HUES48 (cell line): ENCODE results near the gene TCHP.
"Not testable (repeated sequence)": the region's sequence is repeated elsewhere in the genome, so short reads cannot be mapped to it uniquely, and the experiment has no call there.

Experiments used
- H3K27ac ChIP-seq: one replicate; pipeline ENCODE4 v1.7.0; 2013; ENCODE audit warnings: low read depth, low read length, inconsistent platforms
- H3K27me3 ChIP-seq: 2 replicates; pipeline ENCODE4 v1.6.1; 2013; ENCODE audit warnings: mild to moderate bottlenecking, low read length; ENCODE audit not compliant: control insufficient read depth, insufficient read depth
- H3K36me3 ChIP-seq: 2 replicates; pipeline ENCODE4 v1.6.1; 2013; ENCODE audit warnings: low read length; ENCODE audit not compliant: control insufficient read depth, insufficient read depth
- H3K4me1 ChIP-seq: 2 replicates; pipeline ENCODE4 v1.6.1; 2013; ENCODE audit warnings: mild to moderate bottlenecking, low read length; ENCODE audit not compliant: control insufficient read depth, insufficient read depth
- H3K4me3 ChIP-seq: 2 replicates; pipeline ENCODE4 v1.5.1; 2013; ENCODE audit warnings: mild to moderate bottlenecking, low read depth, low read length
- H3K9ac ChIP-seq: 2 replicates; pipeline ENCODE4 v1.6.1; 2013; ENCODE audit warnings: mild to moderate bottlenecking, low read depth, low read length, moderate library complexity
- H3K9me3 ChIP-seq: 2 replicates; pipeline ENCODE4 v1.6.1; 2013; ENCODE audit warnings: low read length; ENCODE audit not compliant: control insufficient read depth, insufficient read depth

Gene TCHP

GRCh38 chr12:109880043-109880931 is 19.8 kb upstream of the TCHP start, which contains the start of gene GLTP:
GLTP (minus strand) TSS chr12:109880541; CDS start chr12:109880374, 167 bp downstream.
- Histone ChIP-seq H3K27me3 (0 out of 2 replicates have a peak, but pooled peaks cover 5% of the 10 kb centered on the region), H3K27ac (peak within 1 kb of the TSS; percentile 87), H3K4me3 (peak within 1 kb of the TSS; percentile 75), H3K9me3 (no peaks in the 10 kb centered on the region), H3K4me1 (peaks cover 38% of the 10 kb centered on the region), H3K9ac (peak within 1 kb of the TSS; percentile 70), H3K36me3 (no peaks in the 10 kb centered on the region)

GRCh38 chr12:109880938-109881337 is 19.1 kb upstream of the TCHP start:
- no peaks in the 10 kb centered on the region for H3K9me3 ChIP-seq
- H3K36me3 ChIP-seq: no peaks in the 10 kb centered on the region
- peaks cover 38% of the 10 kb centered on the region for H3K4me1 ChIP-seq
- peak overlapping the region; percentile 70 for H3K9ac ChIP-seq
- H3K4me3 ChIP-seq: peak overlapping the region; percentile 75
- H3K27me3 ChIP-seq: 0 out of 2 replicates have a peak, but pooled peaks cover 5% of the 10 kb centered on the region
- peak overlapping the region; percentile 87 for H3K27ac ChIP-seq

- H3K27ac ChIP-seq: peak overlapping the region; percentile 87
Measured at GRCh38 chr12:109881752-109882151, 18.3 kb upstream of the TCHP start.

DNA sequence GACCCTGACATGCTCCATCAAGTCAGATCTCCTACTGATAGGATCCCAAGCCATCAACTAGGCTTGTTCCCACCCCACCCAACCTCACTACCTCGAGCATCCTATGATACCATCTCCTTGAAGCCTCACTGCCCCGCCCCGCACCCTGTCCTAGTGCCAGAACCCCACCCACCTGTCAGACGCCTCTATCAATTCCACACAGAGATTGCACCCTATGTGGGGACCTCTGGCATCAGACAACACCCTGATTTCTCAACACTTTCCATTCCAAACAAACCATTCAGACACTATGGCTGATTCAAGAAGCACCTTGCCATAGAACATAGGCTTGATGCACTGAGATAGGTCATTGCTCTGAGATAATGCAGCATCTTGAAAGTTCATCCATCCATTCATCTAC is 16.6 kb upstream of the TCHP start:
- Histone ChIP-seq H3K27me3 (peaks cover 10% of the 10 kb centered on the region; the same call in 1 of the 2 replicates), H3K9ac (no peak overlapping the region), H3K27ac (no peak overlapping the region), H3K4me1 (peaks cover 26% of the 10 kb centered on the region), H3K9me3 (no peaks in the 10 kb centered on the region), H3K36me3 (no peaks in the 10 kb centered on the region), H3K4me3 (no peak overlapping the region)

More at GRCh38 chr12:109881752-109882151, 18.3 kb upstream of the TCHP start:
- H3K9ac ChIP-seq: no peak overlapping the region
- H3K4me1 ChIP-seq: peaks cover 38% of the 10 kb centered on the region
- 0 out of 2 replicates have a peak, but pooled peaks cover 5% of the 10 kb centered on the region for H3K27me3 ChIP-seq
- no peaks in the 10 kb centered on the region for H3K36me3 ChIP-seq
- no peaks in the 10 kb centered on the region for H3K9me3 ChIP-seq
- H3K4me3 ChIP-seq: 0 out of 2 replicates have a peak overlapping the region, but pooled peaks have one; percentile 75

DNA sequence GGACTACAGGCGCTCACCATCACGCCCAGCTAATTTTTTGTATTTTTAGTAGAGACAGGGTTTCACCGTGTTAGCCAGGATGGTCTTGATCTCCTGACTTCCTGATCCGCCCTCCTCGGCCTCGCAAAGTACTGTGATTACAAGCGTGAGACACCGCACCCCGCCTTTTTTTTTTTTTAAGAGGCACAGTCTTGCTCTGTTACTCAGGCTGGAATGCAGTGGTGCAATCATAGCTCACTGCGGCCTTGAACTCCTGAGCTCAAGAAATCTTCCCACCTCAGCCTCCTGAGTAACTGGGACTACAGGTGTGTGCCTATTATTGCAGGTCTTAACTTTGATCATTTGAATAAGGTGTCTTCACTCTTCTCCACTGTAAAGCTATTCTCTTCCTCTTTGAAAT is 14.5 kb upstream of the TCHP start:
- Histone ChIP-seq H3K9me3 (no peaks in the 10 kb centered on the region), H3K4me1 (peaks cover 18% of the 10 kb centered on the region), H3K27me3 (peaks cover 5% of the 10 kb centered on the region; the same call in 1 of the 2 replicates), H3K9ac (no peak overlapping the region), H3K36me3 (no peaks in the 10 kb centered on the region), H3K4me3 (no peak overlapping the region), H3K27ac (no peak overlapping the region)

- Histone ChIP-seq H3K27ac (no peak overlapping the region), H3K4me1 (0 out of 2 replicates have a peak, but pooled peaks cover 5% of the 10 kb centered on the region), H3K9me3 (no peaks in the 10 kb centered on the region), H3K36me3 (no peaks in the 10 kb centered on the region), H3K4me3 (no peak overlapping the region), H3K27me3 (peaks cover 15% of the 10 kb centered on the region), H3K9ac (no peak overlapping the region)
Measured at GRCh38 chr12:109888179-109889020, 11.7 kb upstream of the TCHP start.

GRCh38 chr12:109890620-109891170 is 9.4 kb upstream of the TCHP start:
- H3K27me3 ChIP-seq: peaks cover 26% of the 10 kb centered on the region
- H3K4me1 ChIP-seq: 0 out of 2 replicates have a peak, but pooled peaks cover 5% of the 10 kb centered on the region
- H3K9me3 ChIP-seq: no peaks in the 10 kb centered on the region
- no peak overlapping the region for H3K27ac ChIP-seq
- H3K9ac ChIP-seq: no peak overlapping the region
- H3K36me3 ChIP-seq: no peaks in the 10 kb centered on the region
- no peak overlapping the region for H3K4me3 ChIP-seq

- H3K9ac ChIP-seq, H3K27ac ChIP-seq, H3K36me3 ChIP-seq, H3K4me1 ChIP-seq, H3K4me3 ChIP-seq, H3K9me3 ChIP-seq: not testable (repeated sequence)
- peaks cover 34% of the 10 kb centered on the region for H3K27me3 ChIP-seq
Measured at GRCh38 chr12:109891731-109892130, 8.3 kb upstream of the TCHP start.

DNA sequence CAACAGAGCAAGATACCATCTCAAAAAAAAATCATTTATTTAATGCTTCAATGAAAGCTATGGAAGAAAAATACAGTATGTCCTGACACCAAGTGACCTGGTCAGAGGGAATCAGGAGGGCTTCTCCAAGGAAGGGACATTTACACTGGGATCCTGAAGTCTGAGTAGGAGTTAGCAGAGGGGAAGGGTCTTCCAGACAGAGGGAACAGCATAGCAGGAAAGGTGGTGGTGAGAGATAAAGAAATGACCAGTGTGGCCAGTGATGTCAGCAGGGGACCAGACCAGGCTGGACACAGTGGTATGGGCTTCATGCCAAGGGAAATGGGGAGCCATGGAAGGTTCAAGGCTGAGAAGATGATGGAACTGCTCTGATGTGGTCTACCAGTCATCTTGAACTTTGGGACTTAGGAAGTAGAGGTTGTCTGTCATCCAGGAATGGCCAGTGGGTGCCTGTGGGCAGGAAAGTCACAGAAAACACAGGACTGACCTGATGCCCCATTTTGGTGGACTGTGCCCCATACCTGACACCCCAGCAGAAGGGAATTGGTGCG is 7.8 kb upstream of the TCHP start:
- H3K36me3 ChIP-seq: no peaks in the 10 kb centered on the region
- no peak overlapping the region for H3K27ac ChIP-seq
- H3K9me3 ChIP-seq: no peaks in the 10 kb centered on the region
- no peak overlapping the region for H3K4me3 ChIP-seq
- 0 out of 2 replicates have a peak, but pooled peaks cover 5% of the 10 kb centered on the region for H3K4me1 ChIP-seq
- H3K9ac ChIP-seq: no peak overlapping the region
- H3K27me3 ChIP-seq: peaks cover 40% of the 10 kb centered on the region

- Histone ChIP-seq H3K4me1 (0 out of 2 replicates have a peak, but pooled peaks cover 5% of the 10 kb centered on the region), H3K9ac (no peak overlapping the region), H3K4me3 (no peak overlapping the region), H3K27ac (no peak overlapping the region), H3K36me3 (no peaks in the 10 kb centered on the region), H3K9me3 (no peaks in the 10 kb centered on the region), H3K27me3 (peaks cover 45% of the 10 kb centered on the region)
Measured at GRCh38 chr12:109892748-109893147, 7.3 kb upstream of the TCHP start.
